Neuron (in vitro differentiated cells): ENCODE measurements around the gene CSTPP1.

Experiments
- H2AFZ ChIP-seq: one replicate; pipeline ENCODE4 v1.6.1; 2013; ENCODE audit warnings: low read depth, mild to moderate bottlenecking, inconsistent platforms, low read length, moderate library complexity
- H3K27me3 ChIP-seq: one replicate; pipeline ENCODE4 v1.6.1; 2013; ENCODE audit warnings: low read length; ENCODE audit not compliant: insufficient read depth
- H3K36me3 ChIP-seq: one replicate; pipeline ENCODE4 v1.6.1; 2013; ENCODE audit warnings: low read length; ENCODE audit not compliant: insufficient read depth
- H3K4me1 ChIP-seq: one replicate; pipeline ENCODE4 v1.6.1; 2013; ENCODE audit warnings: low read length; ENCODE audit not compliant: insufficient read depth
- H3K4me3 ChIP-seq: 2 replicates; pipeline ENCODE4 v1.5.1; 2013; ENCODE audit warnings: mild to moderate bottlenecking, low read length, moderate library complexity
- H3K9me3 ChIP-seq: one replicate; pipeline ENCODE4 v1.6.1; 2013; ENCODE audit warnings: low read length

Gene CSTPP1

GRCh38 chr11:47154616-47155570 is 218.3 kb downstream of the CSTPP1 start:
- H3K27me3 ChIP-seq, result no peaks in the 10 kb centered on the region
- no peaks in the 10 kb centered on the region for H3K9me3 ChIP-seq
- peaks cover 11% of the 10 kb centered on the region for H3K36me3 ChIP-seq
- no peak overlapping the region for H2AFZ ChIP-seq
- H3K4me1 ChIP-seq, result peaks cover 11% of the 10 kb centered on the region
- no peak overlapping the region for H3K4me3 ChIP-seq

DNA sequence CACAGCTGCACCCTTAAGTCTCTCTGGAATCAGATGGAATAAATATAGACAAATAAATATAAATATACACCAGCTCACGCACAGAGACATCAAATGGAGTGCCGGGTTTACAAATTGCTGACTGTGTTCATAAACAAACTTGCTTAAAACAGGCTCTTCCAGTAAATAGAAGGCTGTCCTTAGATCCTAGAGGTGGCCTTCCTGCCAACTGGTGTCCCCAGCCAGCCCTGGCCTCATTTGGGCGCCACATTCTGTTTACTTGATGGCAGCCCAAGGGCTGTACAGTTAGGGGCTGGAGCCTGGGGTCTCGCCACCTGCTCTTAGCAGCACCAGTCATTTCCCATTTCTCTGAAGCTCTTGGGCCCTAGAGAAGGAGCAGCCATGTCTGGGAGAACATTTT is 219.3 kb downstream of the CSTPP1 start:
- H3K4me3 ChIP-seq, result no peak overlapping the region
- H2AFZ ChIP-seq, result no peak overlapping the region
- H3K27me3 ChIP-seq, result no peaks in the 10 kb centered on the region
- H3K4me1 ChIP-seq, result peaks cover 11% of the 10 kb centered on the region
- peaks cover 11% of the 10 kb centered on the region for H3K36me3 ChIP-seq
- H3K9me3 ChIP-seq, result no peaks in the 10 kb centered on the region

- Histone ChIP-seq H3K27me3 (no peaks in the 10 kb centered on the region), H3K36me3 (peaks cover 11% of the 10 kb centered on the region), H3K4me3 (no peak overlapping the region), H2AFZ (no peak overlapping the region), H3K4me1 (peaks cover 11% of the 10 kb centered on the region), H3K9me3 (no peaks in the 10 kb centered on the region)
These were observed 219.8 kb downstream of the CSTPP1 start for GRCh38 chr11:47156333-47156732.

DNA sequence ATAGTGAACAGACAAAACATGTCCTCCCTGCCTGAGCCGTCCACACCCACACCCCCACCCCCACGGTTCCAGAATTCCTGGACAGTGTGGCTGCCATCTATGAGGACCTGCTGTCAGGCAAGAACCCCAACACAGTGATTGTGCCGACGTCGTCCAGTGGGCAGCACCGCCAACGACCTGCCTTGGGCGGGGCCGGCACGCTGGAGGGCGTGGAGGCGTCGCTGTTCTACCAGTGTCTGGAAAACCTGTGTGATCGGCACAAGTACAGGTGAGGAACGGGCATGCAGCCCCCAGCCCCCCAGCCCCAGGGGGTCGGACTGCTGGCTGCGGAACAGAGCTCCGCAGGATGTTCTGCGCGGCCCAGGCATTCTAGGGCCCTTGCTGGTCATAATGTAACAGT is 220.4 kb downstream of the CSTPP1 start:
- Histone ChIP-seq H3K36me3 (peaks cover 11% of the 10 kb centered on the region), H3K4me3 (no peak overlapping the region), H3K4me1 (peaks cover 11% of the 10 kb centered on the region)

GRCh38 chr11:47157805-47158204 is 221.2 kb downstream of the CSTPP1 start:
- no peaks in the 10 kb centered on the region for H3K9me3 ChIP-seq
- no peaks in the 10 kb centered on the region for H3K27me3 ChIP-seq
- no peak overlapping the region for H2AFZ ChIP-seq
- peaks cover 8% of the 10 kb centered on the region for H3K4me1 ChIP-seq
- H3K4me3 ChIP-seq, result no peak overlapping the region
- H3K36me3 ChIP-seq, result peaks cover 11% of the 10 kb centered on the region

More for the DNA sequence above, 220.4 kb downstream of the CSTPP1 start:
- no peaks in the 10 kb centered on the region for H3K9me3 ChIP-seq
- no peaks in the 10 kb centered on the region for H3K27me3 ChIP-seq
- no peak overlapping the region for H2AFZ ChIP-seq

DNA sequence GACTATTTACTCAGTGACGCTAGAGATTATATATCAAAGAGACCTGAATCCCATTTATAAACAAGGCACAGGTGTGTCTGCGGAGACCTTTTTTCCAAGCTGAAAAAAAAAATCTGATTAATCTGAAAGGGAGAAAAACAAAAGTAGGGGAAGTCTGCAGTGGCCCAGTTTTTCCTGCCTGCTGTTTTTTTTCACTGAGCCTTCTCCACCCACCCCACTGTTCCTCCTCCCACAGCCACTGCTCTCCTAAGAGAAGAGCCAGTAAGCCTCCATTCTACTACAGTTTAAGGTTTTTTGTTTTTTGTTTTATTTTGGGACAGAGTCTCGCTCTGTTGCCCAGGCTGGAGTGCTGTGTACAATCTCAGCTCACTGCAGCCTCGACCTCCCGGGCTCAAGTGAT is 221.7 kb downstream of the CSTPP1 start:
- Histone ChIP-seq H3K36me3 (peaks cover 11% of the 10 kb centered on the region), H3K4me3 (no peak overlapping the region), H3K27me3 (no peaks in the 10 kb centered on the region), H3K4me1 (peaks cover 4% of the 10 kb centered on the region), H2AFZ (no peak overlapping the region), H3K9me3 (no peaks in the 10 kb centered on the region)

DNA sequence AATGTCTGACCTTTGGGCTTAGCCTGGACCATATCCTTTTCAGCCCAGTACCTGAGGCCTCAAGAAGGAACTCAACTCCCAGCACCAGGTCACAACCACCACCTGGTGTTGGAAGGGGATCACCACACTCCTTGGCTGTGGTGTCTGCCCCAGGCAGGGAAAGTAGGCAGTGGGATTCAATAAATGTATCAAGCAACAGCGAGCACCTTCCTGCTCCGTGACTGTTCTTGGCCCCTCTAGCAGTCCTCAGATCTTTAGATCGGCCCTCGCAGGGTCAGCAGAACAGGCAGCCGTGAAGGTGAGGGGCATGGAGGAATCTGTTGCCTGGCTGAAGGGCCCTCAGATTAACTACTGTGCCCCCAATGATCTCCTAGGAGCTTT is 224.2 kb downstream of the CSTPP1 start:
- Histone ChIP-seq H2AFZ (no peak overlapping the region), H3K36me3 (peaks cover 31% of the 10 kb centered on the region)

DNA sequence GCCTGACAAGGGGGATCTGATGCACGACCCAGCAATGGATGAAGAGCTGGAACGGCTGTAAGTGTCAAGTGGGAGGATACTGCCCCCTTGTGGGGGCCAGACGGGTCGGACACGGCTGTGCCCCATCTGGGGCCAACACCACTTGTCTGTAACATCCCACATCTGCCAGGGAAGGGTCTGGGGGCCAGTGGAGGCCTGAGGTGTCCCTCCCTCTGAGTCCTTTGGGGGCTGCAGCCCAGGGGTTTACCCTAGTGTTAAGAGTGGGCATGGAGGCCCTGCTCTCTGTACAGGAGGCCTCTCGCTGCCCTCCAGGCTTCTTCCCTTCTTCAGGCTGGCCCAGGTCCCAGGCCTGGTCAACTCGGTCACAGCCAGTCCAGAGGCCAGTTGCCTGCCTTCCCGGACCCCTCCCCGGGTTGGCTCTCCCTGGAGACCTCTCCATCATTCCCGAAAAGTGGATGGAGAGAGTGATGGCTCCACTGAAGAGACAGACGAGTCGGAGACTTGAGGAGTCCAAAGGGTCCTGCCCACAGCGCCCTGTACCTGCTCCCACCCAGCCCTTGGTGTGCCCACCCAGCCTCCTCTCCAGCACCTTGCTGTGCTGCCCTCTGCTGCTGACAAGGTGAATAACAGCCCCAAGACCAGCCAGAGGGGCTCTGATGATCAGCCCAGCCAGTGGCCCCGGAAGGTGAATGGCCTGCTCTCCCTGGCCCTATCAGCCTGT is 224.7 kb downstream of the CSTPP1 start:
- Histone ChIP-seq H3K27me3 (no peaks in the 10 kb centered on the region), H3K4me3 (no peak overlapping the region), H3K4me1 (no peaks in the 10 kb centered on the region), H3K9me3 (no peaks in the 10 kb centered on the region), H3K36me3 (peaks cover 37% of the 10 kb centered on the region), H2AFZ (no peak overlapping the region)

More for the DNA sequence above, 224.2 kb downstream of the CSTPP1 start:
- Histone ChIP-seq H3K4me1 (no peaks in the 10 kb centered on the region), H3K27me3 (no peaks in the 10 kb centered on the region), H3K4me3 (no peak overlapping the region), H3K9me3 (no peaks in the 10 kb centered on the region)

DNA sequence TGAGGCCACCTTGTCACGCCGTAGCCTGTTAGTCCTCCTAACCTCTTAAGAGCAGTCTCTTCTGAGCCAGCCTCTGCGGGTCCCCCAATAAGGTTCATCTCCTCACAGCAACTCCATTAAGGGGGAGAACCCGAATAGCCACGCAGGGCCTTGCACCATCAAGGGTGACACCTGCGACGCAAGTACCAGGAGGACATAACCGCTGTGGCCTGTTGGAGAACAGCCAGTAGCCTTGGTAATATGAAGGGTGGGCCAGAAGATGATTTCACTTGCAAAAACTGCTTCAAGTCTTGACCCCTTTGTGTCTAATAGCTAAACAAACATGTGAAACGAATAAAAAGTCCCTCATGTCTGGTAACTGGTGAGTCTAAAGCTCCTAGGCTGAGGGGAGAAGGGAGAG is 225.3 kb downstream of the CSTPP1 start:
- peaks cover 39% of the 10 kb centered on the region for H3K36me3 ChIP-seq
- no peaks in the 10 kb centered on the region for H3K9me3 ChIP-seq
- H2AFZ ChIP-seq, result no peak overlapping the region
- no peaks in the 10 kb centered on the region for H3K27me3 ChIP-seq
- H3K4me3 ChIP-seq, result no peak overlapping the region
- no peaks in the 10 kb centered on the region for H3K4me1 ChIP-seq

DNA sequence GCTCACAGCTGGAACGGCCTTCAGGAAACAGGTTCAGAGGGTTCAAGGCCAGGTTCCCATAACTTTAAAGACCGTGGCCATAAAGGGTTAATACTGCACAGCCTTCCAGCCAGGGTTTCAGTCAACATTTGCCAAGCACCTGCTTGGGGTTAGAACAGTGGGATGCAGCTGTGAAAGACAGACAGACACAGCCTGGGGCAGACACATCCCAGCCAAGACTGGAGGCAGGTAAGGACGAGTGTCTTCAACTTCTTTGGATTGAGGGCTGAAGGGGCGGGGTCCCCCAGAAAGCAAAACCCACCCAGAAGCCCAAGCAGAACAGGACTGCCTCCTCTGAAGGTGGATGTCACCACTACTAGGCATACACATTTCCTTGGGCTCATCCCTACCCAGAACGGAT is 225.9 kb downstream of the CSTPP1 start:
- no peak overlapping the region for H3K4me3 ChIP-seq
- H3K4me1 ChIP-seq, result no peaks in the 10 kb centered on the region
- peaks cover 41% of the 10 kb centered on the region for H3K36me3 ChIP-seq
- no peaks in the 10 kb centered on the region for H3K9me3 ChIP-seq
- no peak overlapping the region for H2AFZ ChIP-seq
- no peaks in the 10 kb centered on the region for H3K27me3 ChIP-seq

GRCh38 chr11:47163193-47163592 is 226.6 kb downstream of the CSTPP1 start:
- H3K27me3 ChIP-seq, result no peaks in the 10 kb centered on the region
- H3K36me3 ChIP-seq, result peaks cover 45% of the 10 kb centered on the region
- no peak overlapping the region for H2AFZ ChIP-seq
- H3K4me1 ChIP-seq, result no peaks in the 10 kb centered on the region
- no peak overlapping the region for H3K4me3 ChIP-seq
- no peaks in the 10 kb centered on the region for H3K9me3 ChIP-seq

GRCh38 chr11:47163898-47164297 is 227.3 kb downstream of the CSTPP1 start:
- H3K36me3 ChIP-seq, result peaks cover 51% of the 10 kb centered on the region
- H3K4me1 ChIP-seq, result no peaks in the 10 kb centered on the region
- no peak overlapping the region for H2AFZ ChIP-seq
- H3K9me3 ChIP-seq, result no peaks in the 10 kb centered on the region
- H3K27me3 ChIP-seq, result no peaks in the 10 kb centered on the region
- H3K4me3 ChIP-seq, result no peak overlapping the region

- Histone ChIP-seq H3K4me3 (no peak overlapping the region), H2AFZ (no peak overlapping the region), H3K27me3 (no peaks in the 10 kb centered on the region), H3K4me1 (no peaks in the 10 kb centered on the region), H3K36me3 (peaks cover 51% of the 10 kb centered on the region), H3K9me3 (no peaks in the 10 kb centered on the region)
These were observed 227.8 kb downstream of the CSTPP1 start for GRCh38 chr11:47164321-47164720.
